K562 (cell line): ENCODE results near the gene CIART. TPM values are rescaled to one million over a fixed set of nuclear protein-coding genes. Genes with fewer than 3 reads are reported as not detected.
A peak's percentile ranks its signal among the peaks of the same experiment; 100 is the strongest.

Source experiments
- ATF4 ChIP-seq: fragments of 450-650 bp; formaldehyde crosslinking; IDR thresholded peaks from 2 replicates; pipeline ENCODE4 v1.4.0; 2022; ENCODE audit warnings: mild to moderate bottlenecking, moderate library complexity
- BRD9 ChIP-seq: fragments of 450-650 bp; IDR thresholded peaks from 2 replicates; pipeline ENCODE4 v1.6.1; 2018; ENCODE audit warnings: low read depth; ENCODE audit not compliant: partially characterized antibody
- CHAMP1 ChIP-seq: fragments of 450-650 bp; IDR thresholded peaks from 2 replicates; pipeline ENCODE4 v1.6.1; 2016; ENCODE audit warnings: mild to moderate bottlenecking
- DNMT1 ChIP-seq: fragments of 450-650 bp; IDR thresholded peaks from 2 replicates; pipeline ENCODE4 v1.6.1; 2016; ENCODE audit warnings: antibody characterized with exemption, mild to moderate bottlenecking
- ESRRA ChIP-seq: fragments of 450-650 bp; IDR thresholded peaks from 2 replicates; pipeline ENCODE4 v1.6.1; 2014; ENCODE audit warnings: low read depth, mild to moderate bottlenecking, moderate library complexity, borderline replicate concordance
- FOXJ2 ChIP-seq: fragments of 200-800 bp; sonication (Bioruptor generic); IDR thresholded peaks from 2 replicates; pipeline ENCODE4 v1.6.1; 2016; ENCODE audit warnings: missing genetic modification characterization, missing compliant biosample characterization
- HDAC3 ChIP-seq: fragments of 450-650 bp; IDR thresholded peaks from 2 replicates; pipeline ENCODE4 v1.6.1; 2018; ENCODE audit warnings: borderline replicate concordance, mild to moderate bottlenecking, moderate library complexity; ENCODE audit not compliant: partially characterized antibody
- HOXB6 ChIP-seq: fragments of 250-450 bp; sonication (Bioruptor Pico); IDR thresholded peaks from 2 replicates; pipeline ENCODE4 v1.5.1; 2022; ENCODE audit warnings: mild to moderate bottlenecking, borderline replicate concordance
- HSF4 ChIP-seq: fragments of 250-450 bp; sonication (Bioruptor Pico); IDR thresholded peaks from 2 replicates; pipeline ENCODE4 v2.1.2; 2022; ENCODE audit warnings: mild to moderate bottlenecking, moderate library complexity, borderline replicate concordance
- KAT8 ChIP-seq: fragments of 450-650 bp; IDR thresholded peaks from 2 replicates; pipeline ENCODE4 v1.6.1; 2016; ENCODE audit warnings: low read depth, mild to moderate bottlenecking
- MBD2 ChIP-seq: sonication (generic); IDR thresholded peaks from 2 replicates; pipeline ENCODE4 v1.6.1; 2016; ENCODE audit warnings: low read depth, borderline replicate concordance
- NFRKB ChIP-seq: fragments of 450-650 bp; IDR thresholded peaks from 2 replicates; pipeline ENCODE4 v1.6.1; 2016; ENCODE audit warnings: low read depth
- SAFB2 ChIP-seq: fragments of 200-400 bp; formaldehyde crosslinking; IDR thresholded peaks from 2 replicates; pipeline ENCODE4 v1.6.1; 2018; ENCODE audit warnings: borderline replicate concordance, low read length, low read depth, moderate library complexity; ENCODE audit not compliant: severe bottlenecking
- SMAD1 ChIP-seq: fragments of 150-350 bp; IDR thresholded peaks from 2 replicates; pipeline ENCODE4 v1.6.1; 2014; ENCODE audit warnings: low read length, low read depth; ENCODE audit not compliant: partially characterized antibody
- SOX6 ChIP-seq: fragments of 450-650 bp; IDR thresholded peaks from 2 replicates; pipeline ENCODE4 v1.6.1; 2014; ENCODE audit warnings: mild to moderate bottlenecking
- ZBTB1 ChIP-seq: sonication (generic); formaldehyde crosslinking; IDR thresholded peaks from 2 replicates; pipeline ENCODE4 v1.8.1; 2023; ENCODE audit warnings: missing genetic modification reagents, low read depth, mild to moderate bottlenecking, borderline replicate concordance
- ZNF146 ChIP-seq: IDR thresholded peaks from one replicate; pipeline ENCODE4 v1.6.1; 2018; ENCODE audit warnings: missing compliant biosample characterization; ENCODE audit not compliant: unreplicated experiment
- polyA plus RNA-seq, 8 experiments: library from polyadenylated mRNA; depleted of rRNA in 4 of 8; stranded (reverse) in 5 of 8; unstranded in 3 of 8; fragments of >200 nt; fragmentation: Nextera tagmentation in 2 of 8; fragmentation: Illumina TruSeq in 1 of 8; extraction: Ambion mirVana in 2 of 8; extraction: Trizol in 1 of 8; gene quantifications; 2 replicates each; pipeline versions ENCODE4 v1.2.1 to v1.2.3, GENCODE V29; 2011 to 2014; ENCODE audit warnings: inconsistent platforms in 1 of 8, missing spikeins in 1 of 8
- total RNA-seq, 7 experiments: library from RNA; depleted of rRNA in 6 of 7; stranded (reverse); fragments of >200 nt in 6 of 7; fragmentation: Illumina TruSeq in 2 of 7; extraction: Trizol in 2 of 7; gene quantifications; 2 replicates each; pipeline versions ENCODE4 v1.2.1 to v1.2.3, GENCODE V29; 2011 to 2021; ENCODE audit warnings: low replicate concordance in 1 of 7
- TF ChIP-seq, protein P1 (sequence below): sonication (generic); formaldehyde crosslinking; IDR thresholded peaks from 2 replicates; pipeline ENCODE4 v1.8.1; 2023; ENCODE audit warnings: missing genetic modification reagents, mild to moderate bottlenecking, borderline replicate concordance
- TF ChIP-seq, protein P2 (sequence below): sonication (generic); formaldehyde crosslinking; IDR thresholded peaks from 2 replicates; pipeline ENCODE4 v1.8.0; 2022; ENCODE audit warnings: mild to moderate bottlenecking, missing genetic modification reagents

The CIART gene
- total and polyA plus RNA-seq, 9 of the 15 experiments (the other 6 are each of a cell fraction or from before 2014, with no cell fraction given) = 0.07 to 0.35 (median 0.19) TPM; not detected in 2

GRCh38 chr1:150268705-150269403 lies 13.5 kb upstream of the CIART start, which contains the start of gene APH1A (continued):
- TF ChIP-seq ESRRA (peak; percentile 61; the same call in 1 of the 2 replicates), ZNF146 (CRISPR knock-in tag) (no peak), SMAD1 (no peak), DNMT1 (no peak), FOXJ2 (tag) (no peak), MBD2 (no peak), ATF4 (CRISPR knock-in tag) (no peak), CHAMP1 (no peak), KAT8 (no peak), HDAC3 (no peak), ZBTB1 (CRISPR knock-in tag) (no peak), BRD9 (no peak), NFRKB (peak; percentile 57; the same call in 1 of the 2 replicates), SAFB2 (no peak), HSF4 (CRISPR knock-in tag) (no peak), HOXB6 (no peak), SOX6 (no peak)
- TF ChIP-seq, protein P1, sequence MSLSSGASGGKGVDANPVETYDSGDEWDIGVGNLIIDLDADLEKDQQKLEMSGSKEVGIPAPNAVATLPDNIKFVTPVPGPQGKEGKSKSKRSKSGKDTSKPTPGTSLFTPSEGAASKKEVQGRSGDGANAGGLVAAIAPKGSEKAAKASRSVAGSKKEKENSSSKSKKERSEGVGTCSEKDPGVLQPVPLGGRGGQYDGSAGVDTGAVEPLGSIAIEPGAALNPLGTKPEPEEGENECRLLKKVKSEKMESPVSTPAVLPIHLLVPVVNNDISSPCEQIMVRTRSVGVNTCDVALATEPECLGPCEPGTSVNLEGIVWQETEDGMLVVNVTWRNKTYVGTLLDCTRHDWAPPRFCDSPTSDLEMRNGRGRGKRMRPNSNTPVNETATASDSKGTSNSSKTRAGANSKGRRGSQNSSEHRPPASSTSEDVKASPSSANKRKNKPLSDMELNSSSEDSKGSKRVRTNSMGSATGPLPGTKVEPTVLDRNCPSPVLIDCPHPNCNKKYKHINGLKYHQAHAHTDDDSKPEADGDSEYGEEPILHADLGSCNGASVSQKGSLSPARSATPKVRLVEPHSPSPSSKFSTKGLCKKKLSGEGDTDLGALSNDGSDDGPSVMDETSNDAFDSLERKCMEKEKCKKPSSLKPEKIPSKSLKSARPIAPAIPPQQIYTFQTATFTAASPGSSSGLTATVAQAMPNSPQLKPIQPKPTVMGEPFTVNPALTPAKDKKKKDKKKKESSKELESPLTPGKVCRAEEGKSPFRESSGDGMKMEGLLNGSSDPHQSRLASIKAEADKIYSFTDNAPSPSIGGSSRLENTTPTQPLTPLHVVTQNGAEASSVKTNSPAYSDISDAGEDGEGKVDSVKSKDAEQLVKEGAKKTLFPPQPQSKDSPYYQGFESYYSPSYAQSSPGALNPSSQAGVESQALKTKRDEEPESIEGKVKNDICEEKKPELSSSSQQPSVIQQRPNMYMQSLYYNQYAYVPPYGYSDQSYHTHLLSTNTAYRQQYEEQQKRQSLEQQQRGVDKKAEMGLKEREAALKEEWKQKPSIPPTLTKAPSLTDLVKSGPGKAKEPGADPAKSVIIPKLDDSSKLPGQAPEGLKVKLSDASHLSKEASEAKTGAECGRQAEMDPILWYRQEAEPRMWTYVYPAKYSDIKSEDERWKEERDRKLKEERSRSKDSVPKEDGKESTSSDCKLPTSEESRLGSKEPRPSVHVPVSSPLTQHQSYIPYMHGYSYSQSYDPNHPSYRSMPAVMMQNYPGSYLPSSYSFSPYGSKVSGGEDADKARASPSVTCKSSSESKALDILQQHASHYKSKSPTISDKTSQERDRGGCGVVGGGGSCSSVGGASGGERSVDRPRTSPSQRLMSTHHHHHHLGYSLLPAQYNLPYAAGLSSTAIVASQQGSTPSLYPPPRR (CRISPR knock-in tag) = 0 out of 2 replicates have a peak, but pooled peaks have one; percentile 12
- TF ChIP-seq, protein P2, sequence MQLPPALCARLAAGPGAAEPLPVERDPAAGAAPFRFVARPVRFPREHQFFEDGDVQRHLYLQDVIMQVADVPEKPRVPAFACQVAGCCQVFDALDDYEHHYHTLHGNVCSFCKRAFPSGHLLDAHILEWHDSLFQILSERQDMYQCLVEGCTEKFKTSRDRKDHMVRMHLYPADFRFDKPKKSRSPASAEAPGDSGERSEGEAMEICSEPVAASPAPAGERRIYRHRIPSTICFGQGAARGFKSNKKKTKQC = no peak
